Activated CD4-positive, alpha-beta T cell treated with anti-CD3 and anti-CD28 coated beads, Interleukin-2, amount 50 U/mL, for 16 hours (primary cell): ENCODE measurements around the gene TBC1D22A.
A peak's percentile ranks its signal among the peaks of the same experiment; 100 is the strongest.

Experiments
- DNase-seq: peaks from one replicate; pipeline ENCODE4 v3.0.0-alpha.2; 2020

Gene TBC1D22A

GRCh38 chr22:46796566-46797195, 34.2 kb downstream of the TBC1D22A start:
- no peak for DNase-seq

- DNase-seq: no peak
These were observed 34.9 kb downstream of the TBC1D22A start for GRCh38 chr22:46797355-46797754.

- no peak for DNase-seq
These were observed 35.6 kb downstream of the TBC1D22A start for GRCh38 chr22:46798041-46798365.

GRCh38 chr22:46798366-46799350, 36.2 kb downstream of the TBC1D22A start:
- peak; percentile 79 for DNase-seq

- no peak for DNase-seq
These were observed 37.2 kb downstream of the TBC1D22A start for GRCh38 chr22:46799626-46800025.

GRCh38 chr22:46800102-46800857, 37.8 kb downstream of the TBC1D22A start:
- DNase-seq: no peak

GRCh38 chr22:46801331-46801811, 38.9 kb downstream of the TBC1D22A start:
- DNase-seq: no peak

- DNase-seq: no peak
These were observed 39.6 kb downstream of the TBC1D22A start for GRCh38 chr22:46801826-46802607.

- DNase-seq: no peak
These were observed 40.2 kb downstream of the TBC1D22A start for GRCh38 chr22:46802608-46803027.

GRCh38 chr22:46803031-46803880, 40.8 kb downstream of the TBC1D22A start:
- peak; percentile 70 for DNase-seq

- DNase-seq: no peak
These were observed 41.5 kb downstream of the TBC1D22A start for GRCh38 chr22:46803936-46804335.

- DNase-seq: no peak
These were observed 44.3 kb downstream of the TBC1D22A start for GRCh38 chr22:46806794-46807193.

- DNase-seq: no peak
These were observed 45.0 kb downstream of the TBC1D22A start for GRCh38 chr22:46807458-46807857.

GRCh38 chr22:46809153-46809885, 46.9 kb downstream of the TBC1D22A start:
- no peak for DNase-seq

GRCh38 chr22:46810856-46811786, 48.7 kb downstream of the TBC1D22A start:
- no peak for DNase-seq

GRCh38 chr22:46812034-46812605, 49.7 kb downstream of the TBC1D22A start:
- DNase-seq: no peak

- no peak for DNase-seq
These were observed 50.3 kb downstream of the TBC1D22A start for GRCh38 chr22:46812788-46813187.

GRCh38 chr22:46813816-46814597, 51.6 kb downstream of the TBC1D22A start:
- no peak for DNase-seq
